NCI-H2227 (cell line): ENCODE results near the gene UPK3BL1.
"Not testable (repeated sequence)": the region's sequence is repeated elsewhere in the genome, so short reads cannot be mapped to it uniquely, and the experiment has no call there.

ENCODE experiments used
- DNase-seq: peaks from one replicate; lab custom pipeline; 2025; ENCODE audit not compliant: unreplicated experiment; lab: John Stamatoyannopoulos, UW

UPK3BL1 gene

DNA sequence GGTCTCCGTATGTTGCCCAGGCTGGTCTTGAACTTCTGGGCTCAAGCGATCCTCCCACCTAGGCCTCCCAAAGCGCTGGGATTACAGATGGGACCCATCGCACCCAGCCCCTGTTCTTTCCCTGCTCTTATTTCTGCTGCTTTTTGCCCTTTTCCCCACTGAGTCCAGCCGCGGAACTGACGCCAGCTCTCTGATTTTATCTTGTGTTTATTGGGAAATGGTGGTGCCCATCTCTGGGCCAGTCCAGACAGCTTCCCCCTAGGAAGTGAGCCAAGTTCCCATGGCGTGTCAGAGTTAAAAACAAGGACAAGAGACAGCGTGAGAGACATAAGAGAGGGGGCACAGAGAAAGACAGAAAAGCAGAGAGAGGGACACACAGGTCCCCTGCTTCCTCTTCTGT is 12.0 kb downstream of the UPK3BL1 start:
- not testable (repeated sequence) for DNase-seq

DNA sequence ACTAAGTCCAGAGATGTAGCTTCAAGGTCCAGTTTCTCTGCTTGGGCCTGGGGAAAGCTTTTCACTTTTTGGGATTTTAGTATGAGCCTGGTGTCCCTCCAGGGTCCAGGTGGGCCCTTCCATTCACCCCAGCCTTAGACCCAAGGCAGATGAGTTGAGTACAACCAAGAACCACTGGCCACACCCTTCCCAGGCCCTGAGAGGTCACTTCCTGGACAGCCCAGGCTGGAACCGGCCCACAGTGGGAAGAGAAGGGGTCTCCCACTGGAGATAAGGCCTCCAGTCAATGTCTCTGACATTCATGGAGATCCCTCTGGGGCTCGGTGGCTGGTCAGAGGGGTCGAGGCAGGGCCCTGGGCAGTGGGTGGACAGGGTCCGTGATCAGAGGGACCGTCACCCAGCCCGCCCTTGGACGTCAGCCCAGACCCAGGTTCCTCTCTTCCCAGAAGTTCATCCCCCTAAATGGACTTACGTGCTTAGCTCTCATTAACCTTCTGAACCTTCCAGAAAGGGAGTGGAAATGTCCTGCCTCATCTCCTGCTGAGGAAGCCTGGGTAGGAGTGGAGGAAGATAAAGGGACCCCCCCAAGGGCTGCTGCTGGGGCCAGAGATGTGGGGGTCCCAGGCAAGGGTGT is 15.2 kb downstream of the UPK3BL1 start:
- not testable (repeated sequence) for DNase-seq

DNA sequence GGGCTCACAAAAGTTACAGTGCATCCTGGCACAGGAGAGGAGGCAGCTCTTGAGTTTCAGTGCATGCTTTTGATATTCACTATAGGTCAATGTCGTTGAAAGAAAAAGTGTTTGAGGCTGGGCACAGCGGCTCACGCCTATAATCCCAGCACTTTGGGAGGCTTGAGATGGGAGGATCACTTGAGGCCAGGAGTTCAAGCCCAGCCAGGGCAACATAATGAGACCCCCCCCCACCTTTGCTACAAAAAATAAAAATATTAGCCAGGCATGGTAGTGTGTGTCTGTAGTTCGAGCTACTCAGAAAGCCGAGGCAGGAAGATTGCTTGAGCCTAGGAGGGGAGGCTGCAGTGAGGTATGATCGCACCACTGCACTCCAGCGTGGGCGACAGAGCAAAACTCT is 24.5 kb downstream of the UPK3BL1 start:
- not testable (repeated sequence) for DNase-seq

DNA sequence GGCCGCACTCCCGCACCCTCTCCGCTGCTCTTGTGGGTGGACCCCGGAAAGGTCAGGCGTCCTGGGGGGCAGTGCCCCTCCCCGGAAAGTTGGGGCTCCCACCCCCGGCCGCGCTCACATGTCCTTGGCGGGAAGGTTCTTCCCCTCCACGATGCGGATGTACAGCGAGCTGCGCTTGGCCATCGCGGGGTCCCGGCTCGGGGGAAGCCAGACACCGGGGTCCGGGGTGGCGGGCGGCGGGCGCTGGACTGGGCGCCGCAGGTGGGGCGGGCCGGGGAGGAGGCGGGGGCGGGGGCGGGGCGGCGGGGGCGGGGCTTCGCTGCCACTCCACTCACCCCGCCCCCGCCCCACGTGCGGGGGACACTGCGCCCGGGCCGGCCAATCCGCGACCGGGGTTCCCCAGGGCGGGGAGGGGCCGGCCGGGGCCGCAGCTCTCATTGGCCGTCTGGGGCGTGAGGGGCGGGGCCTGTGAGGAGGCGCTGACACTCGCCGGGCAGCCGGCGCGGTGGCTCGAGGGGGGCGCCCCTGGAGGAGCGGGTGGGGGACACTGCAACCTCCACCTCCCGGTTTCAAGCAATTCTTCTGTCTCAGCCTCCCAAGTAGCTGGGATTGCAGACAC is 26.0 kb downstream of the UPK3BL1 start, which contains the start of gene RASA4:
Gene RASA4, minus strand, starts transcription at position 250 of the 619 bp plus-strand sequence. Its CDS starts 67 bp downstream, at position 183.
- DNase-seq: not testable (repeated sequence)

DNA sequence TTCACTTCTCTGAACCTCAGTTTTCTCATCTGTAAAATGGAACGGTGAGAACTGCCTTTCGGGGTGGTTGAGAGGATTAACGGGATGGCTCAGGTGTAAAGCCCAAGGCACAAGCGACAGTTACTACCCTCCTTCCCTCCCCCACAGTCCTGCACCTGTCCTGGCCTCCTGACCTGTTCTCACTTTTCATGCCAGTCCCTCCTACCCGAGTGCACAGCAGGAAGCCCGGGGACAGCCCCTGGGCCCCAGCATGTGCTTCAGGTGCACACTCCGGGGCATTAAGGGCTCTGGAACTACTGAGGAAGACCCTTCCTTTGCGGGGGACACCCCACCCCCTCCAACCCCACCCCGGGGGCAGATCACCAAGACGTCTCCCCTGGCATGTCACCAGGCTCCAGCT is 26.7 kb downstream of the UPK3BL1 start:
- not testable (repeated sequence) for DNase-seq

DNA sequence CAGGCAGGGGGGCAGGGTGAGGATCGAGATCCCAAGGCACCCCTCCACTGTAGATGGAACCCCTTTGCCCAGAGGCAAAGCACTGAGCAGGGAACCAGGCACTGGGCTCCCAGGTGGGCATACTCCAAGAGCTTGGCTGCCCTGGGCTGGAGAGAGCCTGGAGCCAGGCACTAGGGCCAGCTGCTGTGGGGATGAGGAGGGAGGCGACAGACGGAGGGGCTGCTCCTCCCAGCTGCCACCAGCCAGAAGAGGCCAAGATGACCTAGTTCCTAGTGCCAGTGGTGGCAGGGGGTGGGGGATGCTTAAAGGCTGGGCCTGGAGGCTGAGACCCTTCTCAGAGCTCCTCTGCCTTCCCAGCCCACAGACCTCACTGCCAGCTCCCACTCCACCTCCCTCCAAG is 27.7 kb downstream of the UPK3BL1 start:
- not testable (repeated sequence) for DNase-seq

DNA sequence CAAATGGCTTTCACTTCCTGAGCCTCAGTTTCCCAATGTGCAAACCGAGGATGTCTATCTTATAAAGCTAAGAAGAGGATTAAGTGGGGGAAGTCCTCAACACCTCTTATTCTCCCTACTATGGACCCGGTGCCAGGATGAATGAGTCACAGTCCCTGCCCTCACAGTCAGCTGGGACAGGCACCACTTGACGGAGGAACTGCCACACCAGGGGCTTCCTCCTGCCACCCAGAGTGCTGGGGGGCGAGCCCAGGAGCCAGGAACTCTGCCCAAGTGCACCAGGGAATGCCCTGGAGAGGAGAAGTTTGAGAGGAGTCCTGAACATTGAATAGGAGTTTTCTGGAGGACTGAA is 28.3 kb downstream of the UPK3BL1 start:
- not testable (repeated sequence) for DNase-seq

DNA sequence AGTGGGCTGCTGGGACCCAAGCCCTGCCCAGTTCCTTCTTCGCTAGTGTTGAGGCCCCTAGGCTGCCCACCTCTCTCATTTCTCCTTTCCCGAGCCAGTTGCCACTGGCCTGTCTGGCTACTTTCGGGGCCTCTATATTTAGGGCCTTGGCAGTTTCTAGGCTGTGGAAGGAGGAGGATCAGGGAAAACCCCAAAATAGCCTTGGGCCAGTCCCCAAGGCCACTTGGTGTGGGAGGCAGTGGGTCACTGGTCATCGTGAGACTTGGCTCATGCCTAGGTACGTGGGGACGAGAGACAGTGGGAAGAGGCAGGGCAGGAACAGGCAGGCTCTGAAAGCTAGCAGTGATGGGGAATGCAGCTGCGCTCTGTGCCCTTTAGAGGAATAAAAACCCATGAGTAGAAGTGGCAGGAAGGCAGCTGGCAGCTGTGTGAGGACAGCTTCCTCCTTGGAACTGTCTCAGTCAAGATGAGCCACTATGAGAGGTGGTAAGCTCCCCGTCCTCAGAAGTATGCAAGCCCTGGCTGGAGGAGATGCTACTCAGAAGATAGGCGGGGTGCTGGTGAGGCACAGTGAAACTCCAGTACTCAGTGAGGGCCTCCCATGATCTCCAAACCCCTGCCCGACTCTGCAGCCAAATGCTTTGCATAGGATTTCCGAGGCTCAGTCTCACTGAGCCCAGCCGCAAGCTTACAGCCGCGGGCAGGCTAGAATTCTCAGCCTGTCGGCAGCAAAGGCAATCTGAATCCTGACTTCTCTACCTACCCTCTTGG is 28.8 kb downstream of the UPK3BL1 start:
- not testable (repeated sequence) for DNase-seq

DNA sequence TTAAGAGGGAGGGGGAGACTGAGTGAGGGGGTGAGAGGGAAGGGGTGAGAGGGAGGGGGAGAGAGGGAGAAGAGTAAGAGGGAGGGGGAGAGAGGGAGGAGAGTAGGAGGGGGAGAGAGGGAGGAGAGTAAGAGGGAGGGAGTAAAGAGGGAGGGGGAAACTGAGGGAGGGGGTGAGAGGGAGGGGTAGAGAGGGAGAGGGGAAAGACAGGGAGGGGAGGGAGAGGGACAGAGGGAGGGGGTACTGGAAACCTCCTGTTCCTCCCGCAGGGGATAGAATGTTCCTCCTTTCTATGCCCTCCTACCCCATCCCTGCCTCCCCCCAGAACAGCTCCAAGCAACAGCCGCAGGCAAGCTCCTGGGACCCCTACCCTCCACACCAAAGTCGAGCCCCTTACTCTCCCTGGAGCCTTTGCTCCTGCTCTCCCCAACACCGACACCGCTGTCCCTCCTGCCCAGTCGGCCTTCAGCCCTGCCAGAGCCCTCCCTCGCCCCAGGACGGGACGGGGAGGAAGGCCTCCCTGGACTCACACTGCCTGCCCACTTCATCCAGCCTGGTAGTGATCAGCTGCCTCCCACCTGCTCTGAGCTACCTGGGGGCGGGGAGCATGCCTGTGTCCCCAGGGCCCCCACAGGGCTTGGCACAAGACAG is 30.8 kb downstream of the UPK3BL1 start:
- not testable (repeated sequence) for DNase-seq

DNA sequence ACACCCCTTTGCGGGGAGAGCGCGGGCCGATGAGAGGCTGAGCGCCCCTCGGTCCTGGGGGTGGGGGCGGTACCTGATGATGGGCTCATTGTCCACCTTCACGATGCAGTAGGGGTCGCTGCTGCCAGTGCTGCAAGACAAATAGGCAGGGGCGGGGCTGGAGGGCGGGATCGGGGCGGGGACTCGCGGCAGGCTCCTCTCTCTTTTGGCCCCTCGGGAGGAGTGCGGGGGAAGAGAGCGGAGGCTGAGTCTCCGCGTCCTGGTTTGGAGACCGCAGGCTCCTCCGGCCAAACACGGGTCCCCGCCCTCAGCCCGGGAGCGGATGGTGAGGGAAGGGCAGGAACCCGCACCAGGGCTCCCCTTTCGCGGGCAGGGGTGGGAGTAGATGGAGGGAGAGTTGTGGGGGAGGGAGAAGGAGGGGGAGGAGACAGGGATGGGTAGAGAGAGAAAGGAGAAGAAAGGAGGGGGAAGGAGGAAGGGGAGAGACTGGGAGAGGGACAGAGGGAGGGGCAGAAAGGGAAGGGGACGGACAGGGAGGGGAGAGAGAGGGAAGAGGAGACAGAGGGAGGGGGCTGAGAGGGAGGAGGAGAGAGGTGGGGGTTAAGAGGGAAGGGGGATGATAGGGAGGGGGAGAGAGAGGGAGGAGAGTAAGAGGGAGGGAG is 31.4 kb downstream of the UPK3BL1 start:
- not testable (repeated sequence) for DNase-seq

DNA sequence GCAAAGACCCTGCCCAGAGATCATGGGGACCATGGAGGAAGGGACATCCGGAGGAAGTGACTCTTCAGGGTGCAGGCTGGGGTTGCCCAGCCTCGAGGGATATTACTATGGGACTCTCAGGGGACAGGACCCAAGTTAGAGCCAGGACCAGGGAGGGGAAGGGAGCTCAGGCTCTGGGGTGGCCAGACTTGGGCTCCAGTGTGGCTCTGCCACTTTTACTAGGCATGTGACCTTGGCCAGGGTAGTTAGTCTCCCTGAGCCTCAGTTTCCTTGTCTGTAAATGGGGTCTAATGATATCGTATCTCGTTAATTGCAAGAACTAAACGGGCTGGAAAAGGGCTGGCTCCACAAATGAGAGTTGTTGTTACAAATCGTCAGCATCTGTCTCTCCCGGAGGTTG is 32.1 kb downstream of the UPK3BL1 start:
- not testable (repeated sequence) for DNase-seq

DNA sequence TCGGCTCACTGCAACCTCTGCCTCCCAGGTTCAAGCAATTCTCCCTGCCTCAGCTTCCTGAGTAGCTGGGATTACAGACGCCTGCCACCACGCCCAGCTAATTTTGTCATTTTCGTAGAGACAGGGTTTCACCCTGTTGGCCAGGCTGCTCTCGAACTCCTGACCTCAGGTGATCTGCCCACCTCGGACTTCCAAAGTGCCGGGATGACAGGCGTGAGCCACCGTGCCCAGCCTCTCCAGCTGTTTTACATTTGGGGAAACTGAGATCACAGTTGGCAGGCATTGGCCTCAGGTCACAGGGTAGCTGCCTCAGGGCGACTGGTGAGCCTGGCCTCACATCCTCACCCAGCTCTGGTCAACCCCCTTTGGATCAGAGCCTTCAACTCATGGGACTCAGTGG is 32.9 kb downstream of the UPK3BL1 start:
- not testable (repeated sequence) for DNase-seq

DNA sequence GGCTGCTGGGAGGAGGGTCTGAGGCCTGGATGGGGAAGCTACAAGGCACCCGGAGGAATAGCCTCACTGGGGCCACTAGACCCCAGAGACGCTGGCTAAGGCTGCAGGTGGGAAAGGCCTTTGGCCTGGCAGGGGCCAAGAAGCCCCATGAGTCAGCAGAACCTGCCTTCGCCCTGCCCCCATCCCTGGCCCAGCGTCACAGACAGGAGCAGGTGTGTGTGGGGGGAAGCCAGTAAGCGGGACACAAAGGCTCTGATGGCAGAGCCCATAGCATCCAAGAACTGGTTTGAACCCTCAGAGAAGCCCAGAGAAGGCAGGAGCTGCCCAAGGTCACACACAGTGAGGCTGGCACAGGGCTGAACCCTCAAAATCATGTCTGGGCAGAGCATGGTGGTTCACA is 35.7 kb downstream of the UPK3BL1 start:
- DNase-seq: not testable (repeated sequence)

DNA sequence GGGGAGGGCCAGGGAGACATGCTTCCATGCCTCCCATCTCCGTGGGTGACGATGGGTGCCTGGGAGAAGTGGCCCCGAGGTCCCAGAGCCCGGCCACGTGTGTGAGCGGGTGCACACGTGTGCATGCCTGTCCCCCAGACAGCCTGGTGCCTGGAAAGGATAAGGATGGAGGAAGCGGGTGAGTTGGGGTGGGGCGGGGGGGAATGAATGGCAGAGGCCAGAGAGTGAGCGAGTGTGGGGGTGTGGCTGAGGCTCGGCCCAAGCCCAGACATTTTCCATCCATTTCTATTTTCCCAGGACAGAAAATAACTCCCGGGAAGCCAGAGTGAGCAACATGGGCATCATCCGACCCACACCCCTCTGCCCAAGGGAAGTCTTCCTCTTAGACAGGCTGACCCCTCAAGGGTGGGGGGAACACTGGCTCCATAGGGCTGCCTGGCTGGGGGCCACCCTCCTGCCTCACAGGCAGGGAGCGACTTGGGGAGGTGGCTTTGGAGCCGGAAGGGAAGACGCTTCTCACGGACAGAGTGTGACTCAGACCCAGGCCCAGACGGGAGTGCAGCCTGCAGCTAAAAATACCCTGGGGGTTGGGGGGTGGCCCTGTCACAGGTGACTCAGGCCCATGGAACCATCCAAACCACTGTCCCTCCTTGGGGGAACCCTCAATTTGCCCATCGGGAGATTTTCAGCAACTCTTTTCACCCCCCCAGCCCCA is 38.0 kb downstream of the UPK3BL1 start:
- DNase-seq: not testable (repeated sequence)

DNA sequence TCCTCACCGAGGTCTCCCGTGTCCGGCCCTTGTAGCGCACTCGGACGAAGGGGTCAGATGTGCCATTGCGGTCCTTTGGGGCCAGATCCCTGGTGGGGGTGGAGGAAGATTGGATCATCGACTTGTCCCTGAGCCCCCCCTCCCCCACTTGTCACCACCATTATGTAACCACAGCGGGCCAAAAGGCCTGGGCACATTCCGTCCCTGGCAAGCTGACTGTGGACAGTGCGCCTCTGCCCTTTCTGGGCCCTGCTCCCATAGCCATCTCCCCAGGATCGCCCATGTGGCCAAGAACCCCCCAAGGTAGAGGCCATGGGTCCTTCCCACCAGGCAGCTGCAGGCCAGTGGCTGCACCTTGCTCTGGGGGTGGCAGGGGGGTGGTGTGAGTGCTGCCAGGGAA is 40.3 kb downstream of the UPK3BL1 start:
- DNase-seq: not testable (repeated sequence)

DNA sequence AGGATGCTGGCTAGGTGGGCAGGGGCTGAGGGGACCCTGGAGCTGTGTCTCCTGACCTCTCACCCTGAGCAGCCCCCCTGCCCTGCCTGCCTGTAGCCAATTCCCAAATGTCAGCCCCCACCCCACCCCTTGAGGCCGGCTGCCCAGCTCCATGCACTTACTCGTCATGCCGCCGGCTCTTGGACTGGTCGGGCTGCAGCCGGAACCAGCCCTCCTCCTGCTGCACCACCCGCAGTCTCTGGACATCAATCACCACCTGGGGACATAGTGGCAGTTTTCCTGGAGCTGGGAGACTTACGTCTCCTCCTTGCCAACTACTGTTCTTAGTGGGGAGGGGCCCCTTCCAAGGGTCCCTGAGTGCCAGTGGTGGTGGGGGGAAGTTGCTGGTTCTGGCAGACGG is 42.9 kb downstream of the UPK3BL1 start:
- not testable (repeated sequence) for DNase-seq

DNA sequence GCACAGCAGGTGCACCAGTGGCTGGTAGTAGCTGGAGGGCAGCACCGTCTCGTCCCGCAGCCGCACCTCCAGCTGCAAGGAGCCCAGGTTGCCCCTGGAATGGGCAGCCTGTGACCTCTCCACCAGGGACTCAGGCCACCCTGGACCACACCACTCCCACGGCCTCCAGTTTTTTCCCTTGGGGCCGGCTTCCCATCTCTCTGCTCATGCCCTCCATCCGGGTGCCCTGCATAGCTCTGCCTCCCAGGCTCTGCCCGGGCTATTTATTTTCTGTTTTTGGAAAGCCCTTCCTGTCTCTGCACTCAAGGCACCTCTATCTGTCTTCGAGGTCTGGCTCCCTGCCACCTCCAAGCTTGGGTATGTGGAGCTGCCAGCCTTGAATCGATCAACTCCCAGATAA is 46.6 kb downstream of the UPK3BL1 start:
- not testable (repeated sequence) for DNase-seq

DNA sequence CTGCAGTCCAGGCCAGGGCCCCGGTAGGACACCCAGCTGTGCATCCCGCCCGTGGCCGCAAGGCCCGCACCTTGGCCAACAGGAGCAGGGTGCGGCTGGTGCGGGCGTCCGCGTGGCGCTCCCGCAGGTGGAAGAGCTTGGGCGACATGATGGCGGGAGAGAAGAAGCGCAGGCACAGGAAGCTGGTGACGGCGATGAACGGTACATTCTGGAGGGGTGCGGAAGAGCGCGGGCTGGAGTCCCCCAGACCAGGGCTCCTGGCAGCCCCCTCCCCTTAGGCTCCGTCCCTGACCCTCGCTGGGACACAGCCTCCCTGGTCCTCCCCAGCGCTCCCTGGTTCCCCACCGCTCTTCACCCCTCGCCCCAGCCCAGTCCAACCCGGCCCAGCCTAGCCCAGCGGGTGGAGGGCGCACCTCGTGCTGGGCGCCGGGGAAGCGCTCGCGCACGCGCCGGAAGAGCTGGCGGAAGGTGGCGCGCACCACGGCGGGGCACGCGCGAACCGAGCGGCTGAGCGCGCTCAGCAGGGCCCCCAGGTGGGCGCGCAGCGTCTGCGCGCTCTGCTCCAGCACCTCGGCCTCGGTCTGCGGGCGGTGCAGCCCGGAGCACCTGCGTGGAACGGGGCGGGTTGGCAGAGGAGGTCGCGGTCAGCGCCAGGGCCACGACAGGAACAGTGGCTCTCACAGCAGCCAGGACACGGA is 48.8 kb downstream of the UPK3BL1 start:
- DNase-seq: not testable (repeated sequence)

DNA sequence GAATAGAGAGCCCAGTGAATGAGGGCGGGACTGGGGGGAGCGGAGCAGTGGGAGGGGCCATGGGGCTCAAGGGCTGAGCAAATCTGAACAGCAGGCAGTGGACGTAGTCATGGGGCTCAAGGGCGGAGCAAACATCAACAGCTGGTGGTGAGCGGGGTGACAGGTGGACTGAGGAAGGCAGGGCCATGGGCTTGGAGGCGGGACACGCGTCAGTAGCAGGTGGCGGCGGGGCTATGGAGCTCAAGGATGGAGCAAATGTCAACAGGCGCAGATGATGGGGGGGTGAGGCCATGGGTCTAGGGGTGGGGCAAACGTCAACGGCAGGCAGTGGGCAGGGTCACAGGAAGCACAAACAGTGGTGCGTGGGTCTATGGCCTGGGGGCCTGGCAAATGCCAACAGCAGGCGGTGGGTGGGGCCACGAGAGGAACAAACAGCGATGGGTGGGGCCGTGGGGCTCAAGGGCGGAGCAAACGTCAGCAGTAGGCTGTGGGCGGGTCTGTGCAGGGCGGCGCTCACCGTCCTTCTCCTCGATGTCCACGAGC is 50.0 kb downstream of the UPK3BL1 start:
- DNase-seq: not testable (repeated sequence)
